HL-60 (cell line): ENCODE data around the gene SAE1.

Experiments
- CTCF ChIP-seq: IDR thresholded peaks from one replicate; pipeline ENCODE4 v1.5.1; 2011; ENCODE audit warnings: low read length, control low read depth, inconsistent platforms; ENCODE audit not compliant: insufficient read depth
- POLR2AphosphoS5 ChIP-seq: IDR thresholded peaks from 2 replicates; pipeline ENCODE4 v1.6.1; 2012; ENCODE audit warnings: low read depth

- TF ChIP-seq CTCF (no peak), POLR2AphosphoS5 (no peak)
These were observed 45.5 kb downstream of the SAE1 start for GRCh38 chr19:47176071-47176626.
